ENCODE data around the gene NAA30.
"Not testable (repeated sequence)": the region's sequence is repeated elsewhere in the genome, so short reads cannot be mapped to it uniquely, and the experiment has no call there.

NAA30 gene

DNA sequence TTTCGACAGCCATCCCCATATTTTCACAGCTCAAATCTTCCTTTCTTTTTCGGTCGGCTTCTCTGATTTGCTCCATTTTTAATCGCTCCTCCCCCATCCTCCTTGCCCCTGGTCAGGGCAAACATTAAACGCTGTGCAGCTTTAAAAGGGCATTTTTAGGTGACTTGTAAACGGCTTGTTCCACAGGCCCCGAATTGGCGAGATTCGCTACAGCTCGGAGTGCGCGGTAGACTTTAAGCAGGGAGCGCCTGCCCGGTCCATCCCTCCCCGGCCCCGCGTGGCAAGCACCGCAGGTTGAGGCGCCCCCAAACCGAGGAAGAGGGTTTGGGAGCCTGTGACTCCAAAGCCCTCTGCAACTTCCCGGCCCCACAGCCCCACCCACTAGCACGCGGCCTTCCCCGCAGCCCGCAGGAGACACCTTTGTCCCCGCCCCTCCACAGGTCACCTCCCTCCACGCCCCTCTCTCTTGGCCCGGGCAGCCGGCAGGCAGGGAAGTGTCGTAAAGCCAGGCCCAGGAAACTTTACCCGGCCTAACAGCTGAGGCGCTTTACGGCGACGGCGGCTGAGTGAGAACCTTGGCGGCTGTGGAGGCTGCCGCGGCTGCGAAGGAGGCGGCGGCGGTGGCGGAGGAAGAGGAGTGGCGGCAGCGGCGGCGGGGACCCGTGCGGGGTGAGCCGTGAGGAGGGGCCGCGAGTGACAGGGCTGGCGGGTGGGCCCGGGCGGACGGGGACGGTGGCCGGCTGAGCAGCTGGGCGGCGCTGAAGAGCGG lies at the start of gene NAA30:
Gene NAA30, plus strand, starts transcription at position 550 of the 769 bp plus-strand sequence. CDS start 372 bp downstream, outside the sequence.
- peak; percentile 96 for DNase-seq

DNA sequence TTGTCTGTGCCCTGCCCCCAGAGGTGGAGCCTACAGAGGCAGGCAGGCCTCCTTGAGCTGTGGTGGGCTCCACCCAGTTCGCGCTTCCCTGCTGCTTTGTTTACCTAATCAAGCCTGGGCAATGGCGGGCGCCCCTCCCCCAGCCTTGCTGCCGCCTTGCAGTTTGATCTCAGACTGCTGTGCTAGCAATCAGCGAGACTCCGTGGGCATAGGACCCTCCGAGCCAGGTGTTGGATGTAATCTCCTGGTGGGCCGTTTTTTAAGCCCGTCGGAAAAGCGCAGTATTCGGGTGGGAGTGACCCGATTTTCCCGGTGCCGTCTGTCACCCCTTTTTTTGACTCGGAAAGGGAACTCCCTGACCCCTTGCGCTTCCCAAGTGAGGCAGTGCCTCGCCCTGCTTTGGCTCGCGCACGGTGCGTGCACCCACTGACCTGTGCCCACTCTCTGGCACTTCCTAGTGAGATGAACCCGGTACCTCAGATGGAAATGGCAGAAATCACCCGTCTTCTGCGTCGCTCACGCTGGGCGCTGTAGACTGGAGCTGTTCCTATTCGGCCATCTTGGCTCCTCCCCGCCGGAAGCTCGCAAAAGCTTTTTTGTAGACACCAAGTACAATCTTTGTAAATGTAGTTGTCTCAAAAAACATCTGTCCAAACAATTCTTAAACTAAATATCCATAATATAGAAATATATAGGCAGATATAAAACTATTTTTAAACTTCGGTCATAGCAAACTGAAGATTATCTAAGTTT lies 46.7 kb upstream of the NAA30 start:
- DNase-seq = not testable (repeated sequence)

DNA sequence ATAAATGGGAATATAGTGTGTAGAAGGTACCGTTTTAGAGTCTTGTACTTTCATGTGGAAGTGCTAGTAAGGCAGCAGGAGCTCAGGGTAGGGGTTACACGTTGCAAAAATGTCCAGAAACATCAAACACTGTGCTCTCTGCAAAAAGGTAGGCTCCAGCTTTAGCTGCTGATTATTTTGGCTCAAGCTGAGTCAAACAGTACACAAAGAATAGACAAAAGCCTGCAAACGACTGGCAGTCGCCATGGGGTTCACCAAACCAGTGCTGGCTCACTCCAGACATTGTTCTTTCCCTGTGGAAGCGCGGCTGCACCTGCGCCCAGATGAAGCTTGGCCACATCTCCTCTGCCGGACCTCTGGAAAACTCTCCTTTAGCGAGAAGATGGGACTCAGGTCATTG lies 45.3 kb upstream of the NAA30 start:
- peak; percentile 43 for DNase-seq

DNA sequence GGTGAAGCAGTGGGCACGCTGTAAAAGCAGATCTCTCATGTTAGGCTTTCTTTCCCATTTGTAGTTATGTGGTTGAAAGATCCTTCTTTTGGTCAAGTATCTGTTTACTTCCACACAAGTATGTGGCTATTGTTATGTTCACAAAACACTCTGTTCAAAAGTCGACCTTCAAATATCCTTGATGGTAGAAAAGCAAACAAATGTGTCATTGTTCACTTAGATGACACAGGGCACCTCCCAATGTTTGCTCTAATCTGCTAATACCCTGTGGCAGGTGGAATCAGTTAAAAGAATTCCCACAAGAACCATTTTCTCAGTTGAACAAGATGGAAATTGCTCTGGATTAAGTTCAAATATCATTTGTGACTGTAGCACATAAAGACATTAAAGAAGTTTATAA lies 43.6 kb upstream of the NAA30 start:
- DNase-seq = peak; percentile 88

DNA sequence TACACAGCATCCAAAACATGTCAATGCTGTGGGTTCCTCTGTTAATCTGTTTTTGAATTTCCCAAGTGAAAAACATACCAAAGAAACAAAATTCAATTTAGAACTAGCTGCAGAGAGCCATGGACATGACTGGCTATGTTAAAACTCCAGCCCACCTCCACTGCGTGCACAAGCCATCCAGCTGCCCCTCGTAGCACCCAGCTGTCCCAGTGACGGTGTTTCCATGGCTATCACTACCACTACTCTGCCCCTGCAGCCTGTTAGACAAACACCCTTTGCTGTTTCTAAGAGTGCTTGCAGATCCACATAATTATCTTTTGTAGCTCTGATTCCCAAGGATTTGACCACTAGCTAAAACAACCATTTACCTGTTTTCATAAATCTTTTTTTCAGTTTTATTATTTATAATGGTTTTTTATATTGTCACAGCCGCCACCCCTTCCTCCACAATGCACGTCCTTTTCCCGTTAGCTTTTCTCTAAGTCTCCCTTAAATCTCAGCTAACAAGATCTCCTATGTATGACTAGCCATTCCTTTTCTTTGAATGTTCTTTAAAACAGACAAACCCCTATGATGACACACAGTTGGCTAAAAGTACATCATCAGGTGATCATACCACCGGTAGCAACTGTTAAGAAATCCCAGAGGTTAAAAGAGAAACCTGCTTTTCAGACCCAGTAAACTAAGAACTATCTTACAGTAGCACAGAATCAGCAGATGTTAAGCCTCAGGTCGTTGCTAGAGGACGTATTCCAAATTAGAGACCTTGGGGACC lies 37.8 kb upstream of the NAA30 start:
- DNase-seq = no peak

DNA sequence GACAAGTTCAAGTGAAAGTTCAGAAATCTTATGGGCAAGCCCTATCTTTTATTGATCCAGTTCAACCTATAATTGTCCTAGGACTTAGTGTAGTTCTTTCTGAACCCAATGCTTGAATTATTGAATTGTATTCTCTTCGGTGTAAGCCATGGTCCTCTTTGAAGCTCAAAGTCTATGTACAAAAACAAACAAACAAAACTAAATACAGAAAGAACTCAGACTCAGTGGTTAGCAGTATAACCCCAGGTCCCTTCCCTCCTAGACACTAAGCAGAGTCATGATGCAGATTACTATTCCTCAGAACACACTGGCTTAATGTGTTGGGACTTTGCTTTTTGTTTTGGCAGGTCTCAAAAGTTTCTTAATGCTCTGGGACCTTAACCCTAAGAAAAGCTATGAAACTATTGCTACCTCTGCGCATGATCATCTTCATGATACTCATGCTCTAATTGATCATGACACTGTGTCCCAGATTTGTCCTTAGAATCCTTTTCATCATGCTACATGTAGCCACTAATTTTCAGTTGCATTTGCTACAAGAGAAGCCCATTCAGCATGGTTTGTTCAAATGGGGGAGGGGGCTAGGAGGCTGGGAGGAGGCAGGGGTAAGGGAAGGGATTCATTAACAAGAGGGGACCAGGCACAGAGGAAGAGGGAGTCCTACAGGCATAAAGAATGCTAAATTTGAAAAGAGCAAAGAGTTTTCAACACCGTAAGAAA lies 35.1 kb upstream of the NAA30 start:
- no peak for DNase-seq

DNA sequence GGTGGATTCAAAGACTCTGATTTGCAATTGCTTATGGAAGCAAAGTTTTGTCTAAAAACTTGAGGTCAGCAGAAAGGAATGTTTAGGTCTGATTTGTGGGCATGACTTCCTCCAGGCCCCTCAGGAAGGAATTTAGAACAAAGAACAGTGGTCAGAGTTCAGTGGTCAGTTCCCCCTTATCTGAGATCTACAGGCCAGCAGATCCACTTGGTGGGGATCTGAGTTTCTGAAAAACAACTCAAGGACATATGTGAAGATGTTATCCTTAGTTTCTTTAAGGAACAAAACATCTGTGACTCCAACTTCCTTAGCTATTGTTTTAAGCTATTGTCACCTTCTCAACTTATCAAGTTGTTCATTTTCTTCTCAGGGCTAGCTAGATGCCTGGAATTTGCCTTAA lies 28.0 kb upstream of the NAA30 start:
- DNase-seq = no peak

DNA sequence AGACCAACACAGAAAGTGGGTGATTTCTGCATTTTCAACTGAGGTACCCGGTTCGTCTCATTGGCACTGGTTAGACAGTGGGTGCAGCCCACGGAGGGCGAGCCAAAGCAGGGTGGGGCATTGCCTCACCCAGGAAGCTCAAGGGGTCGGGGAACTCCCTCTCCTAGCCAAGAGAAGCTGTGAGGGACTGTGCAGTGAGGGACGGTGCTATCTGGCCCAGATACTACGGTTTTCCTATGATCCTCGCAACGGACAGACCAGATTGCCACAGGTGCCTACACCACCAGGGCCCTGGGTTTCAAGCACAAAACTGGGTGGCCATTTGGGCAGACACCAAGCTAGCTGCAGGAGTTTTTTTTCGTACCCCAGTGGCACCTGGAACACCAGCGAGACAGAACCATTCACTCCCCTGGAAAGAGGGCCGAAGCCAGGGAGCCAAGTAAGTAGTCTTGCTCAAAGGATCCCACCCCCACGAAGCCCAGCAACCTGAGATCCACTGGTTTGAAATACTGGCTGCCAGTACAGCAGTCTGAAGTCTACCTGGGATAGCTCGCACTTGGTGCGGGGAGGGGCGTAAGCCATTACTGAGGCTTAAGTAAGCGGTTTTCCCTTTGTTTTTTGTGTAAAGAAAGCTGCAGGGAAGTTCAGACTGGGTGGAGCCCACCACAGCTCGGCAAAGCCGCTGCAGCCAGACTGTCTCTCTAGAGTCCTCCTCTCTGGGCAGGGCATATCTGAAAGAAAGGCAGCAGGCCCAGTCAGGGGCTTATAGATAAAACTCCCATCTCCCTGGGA lies 25.5 kb upstream of the NAA30 start:
- no peak for DNase-seq

DNA sequence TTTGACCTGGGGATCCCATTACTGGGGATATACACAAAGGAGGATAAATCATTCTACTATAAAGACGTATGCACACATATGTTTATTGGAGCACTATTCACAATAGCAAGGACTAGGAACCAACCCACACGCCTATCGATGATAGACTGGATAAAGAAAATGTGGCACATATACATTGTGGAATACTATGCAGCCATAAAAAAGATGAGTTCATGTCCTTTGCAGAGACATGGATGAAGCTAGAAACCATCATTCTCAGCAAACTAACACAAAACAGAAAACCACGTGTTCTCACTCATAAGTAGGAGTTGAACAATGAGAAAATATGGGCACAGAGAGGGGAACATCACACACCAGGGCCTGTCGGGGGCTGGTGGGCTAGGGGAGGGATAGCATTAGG lies 20.2 kb upstream of the NAA30 start:
- DNase-seq = not testable (repeated sequence)

DNA sequence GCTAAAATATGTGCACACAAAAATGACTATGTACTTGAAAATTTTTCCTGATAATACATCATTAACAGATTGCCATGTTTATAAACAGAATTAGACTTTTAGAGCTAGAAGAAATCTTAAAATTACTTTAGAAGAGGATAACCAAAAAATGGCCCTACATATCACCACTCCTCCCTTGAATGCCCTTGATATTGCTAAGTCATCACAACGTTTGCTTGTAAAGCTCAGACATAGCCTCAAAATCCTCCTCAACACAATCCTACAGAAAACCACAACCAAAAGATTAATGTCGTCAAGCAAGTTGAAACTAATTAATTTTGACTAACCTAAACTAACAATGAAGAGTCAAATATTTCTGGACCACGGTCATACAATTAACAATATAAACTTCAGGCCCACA lies 19.4 kb upstream of the NAA30 start:
- DNase-seq = no peak

DNA sequence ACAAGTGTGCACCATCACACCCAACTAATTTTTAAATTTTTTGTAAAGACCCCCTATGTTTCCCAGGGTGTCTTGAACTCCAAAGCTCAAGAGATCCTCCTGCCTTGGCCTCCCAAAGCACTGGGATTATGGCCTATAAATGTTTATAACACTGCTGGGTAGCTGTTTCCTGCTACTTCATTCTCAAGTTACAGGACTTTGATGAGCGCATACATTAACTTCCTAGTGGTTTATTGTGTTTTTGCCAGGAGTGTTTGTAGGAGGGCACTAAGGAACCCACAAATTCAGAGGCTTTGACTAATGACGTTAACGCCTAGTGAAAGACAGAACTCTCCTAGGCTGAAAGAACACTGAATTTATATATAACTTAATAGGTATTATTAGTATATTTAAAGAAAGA lies 15.2 kb upstream of the NAA30 start:
- DNase-seq = no peak

DNA sequence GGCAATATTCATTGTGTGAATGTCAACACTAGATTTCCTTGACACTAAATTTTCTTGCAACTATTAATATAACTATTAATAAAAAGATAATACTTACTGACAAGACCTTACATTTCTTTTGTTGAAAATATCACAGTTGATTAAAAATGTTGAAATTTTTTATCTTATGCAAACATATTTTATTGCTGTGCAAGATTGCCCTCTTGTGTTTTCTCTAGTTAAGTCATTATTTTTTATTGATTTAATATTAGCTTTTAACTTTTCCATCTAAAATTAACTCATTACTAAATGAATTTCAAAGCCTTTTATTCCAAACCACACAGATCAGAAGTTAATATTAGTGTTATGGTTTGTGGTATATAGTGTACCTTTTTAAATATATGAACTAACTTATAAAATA lies 11.7 kb upstream of the NAA30 start:
- DNase-seq = no peak

DNA sequence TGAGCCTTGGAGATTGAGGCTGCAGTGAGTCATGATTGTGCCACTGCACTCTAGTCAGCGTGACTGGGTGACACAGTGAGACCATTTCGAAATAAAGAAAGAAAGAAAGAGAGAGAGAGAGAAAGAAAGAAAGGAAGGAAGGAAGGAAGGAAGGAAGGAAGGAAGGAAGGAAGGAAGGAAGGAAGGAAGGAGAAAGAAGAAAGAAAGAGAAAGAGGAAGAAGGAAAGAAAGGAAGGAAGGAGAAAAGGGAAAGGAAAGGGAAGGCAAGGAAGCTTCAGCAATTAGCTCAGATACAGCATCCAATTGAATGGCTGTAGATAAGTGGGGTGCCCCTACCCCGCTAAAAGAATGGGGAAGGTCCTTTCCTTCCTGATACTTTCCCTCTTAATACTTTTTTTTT lies 9.5 kb upstream of the NAA30 start:
- DNase-seq = no peak

DNA sequence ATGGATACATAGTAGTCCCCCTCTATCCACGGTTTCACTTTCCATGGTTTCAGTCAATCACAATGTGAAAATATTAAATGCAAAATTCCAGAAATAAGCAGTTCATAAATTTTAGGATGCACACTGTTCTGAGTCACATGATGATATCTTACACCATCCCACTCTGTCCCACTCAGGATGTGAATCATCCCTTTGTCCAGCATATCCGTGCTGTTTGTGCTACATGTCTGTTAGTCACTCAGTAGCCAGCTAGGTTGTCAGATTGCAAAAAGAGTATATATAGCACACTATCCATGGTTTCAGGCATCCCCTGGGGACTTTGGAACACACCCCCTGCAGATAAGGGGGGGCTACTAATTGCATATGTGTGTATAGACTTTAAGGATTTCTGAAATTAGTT lies 8.1 kb upstream of the NAA30 start:
- no peak for DNase-seq

DNA sequence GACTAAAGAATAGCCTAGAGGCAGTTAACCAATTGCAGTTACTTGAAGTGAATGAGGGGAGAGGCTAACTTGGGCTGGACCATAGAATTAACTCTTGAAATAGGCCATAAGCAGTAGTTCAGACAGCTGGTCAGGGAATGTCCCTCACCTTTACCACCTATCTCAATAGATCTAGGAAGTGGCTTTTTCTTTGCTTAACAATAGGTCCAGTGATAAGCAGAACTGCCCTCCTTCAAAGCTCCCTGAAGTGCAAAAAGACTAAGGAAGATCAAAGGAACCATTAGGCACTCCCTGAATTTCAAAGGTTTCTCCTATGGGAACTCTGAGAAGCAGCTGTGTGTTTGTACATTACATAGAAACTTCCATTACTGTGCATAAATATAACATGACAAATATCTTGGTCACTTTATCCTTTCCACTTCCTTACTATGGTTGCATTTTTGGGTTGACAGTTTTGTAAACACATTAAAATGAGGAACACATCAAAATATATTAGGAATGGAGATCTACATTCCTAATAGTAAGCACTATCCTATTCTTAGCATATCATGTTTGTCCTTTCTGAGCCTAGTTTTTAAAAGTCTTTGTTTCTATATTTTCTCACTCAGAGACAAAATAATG lies 7.2 kb upstream of the NAA30 start:
- no peak for DNase-seq

DNA sequence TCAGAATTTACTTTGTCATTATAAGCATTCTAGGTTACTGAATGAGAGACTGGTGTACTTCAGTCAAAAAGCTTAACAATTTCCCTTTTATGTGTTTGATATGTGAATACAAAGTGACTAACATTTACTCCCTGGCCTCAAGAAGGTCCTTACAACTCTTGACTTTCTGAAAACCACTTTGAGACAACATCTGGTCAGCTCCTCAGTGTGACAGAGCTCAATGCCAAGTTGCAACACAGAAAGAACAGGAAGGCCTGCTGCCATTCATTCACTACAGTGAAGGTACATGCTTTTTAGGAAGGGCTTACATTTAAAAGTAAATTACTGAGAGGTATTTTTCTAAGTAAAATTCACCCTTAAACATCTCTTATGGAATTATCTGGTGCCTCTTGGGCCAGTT lies 2.3 kb upstream of the NAA30 start:
- no peak for DNase-seq

DNA sequence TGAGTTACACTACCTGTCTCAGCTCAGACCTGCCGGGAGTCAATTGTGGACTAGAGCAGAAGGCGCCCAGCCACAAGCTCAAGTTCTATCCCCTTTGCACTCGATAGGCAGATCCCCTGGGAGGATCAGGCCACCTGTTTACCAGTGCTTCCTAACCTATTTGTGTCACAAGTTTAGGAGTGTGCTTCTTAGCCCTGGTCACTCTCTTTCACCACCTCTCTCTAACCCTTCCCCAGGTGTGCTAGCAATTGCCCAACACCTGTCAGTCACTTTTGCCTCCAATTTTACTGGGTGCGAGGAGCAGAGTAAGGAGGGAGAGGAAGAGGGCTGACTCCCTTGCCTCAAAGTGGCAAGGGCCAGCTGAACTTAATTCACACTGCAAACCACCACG lies 745 bp upstream of the NAA30 start:
- DNase-seq = peak; percentile 17

DNA sequence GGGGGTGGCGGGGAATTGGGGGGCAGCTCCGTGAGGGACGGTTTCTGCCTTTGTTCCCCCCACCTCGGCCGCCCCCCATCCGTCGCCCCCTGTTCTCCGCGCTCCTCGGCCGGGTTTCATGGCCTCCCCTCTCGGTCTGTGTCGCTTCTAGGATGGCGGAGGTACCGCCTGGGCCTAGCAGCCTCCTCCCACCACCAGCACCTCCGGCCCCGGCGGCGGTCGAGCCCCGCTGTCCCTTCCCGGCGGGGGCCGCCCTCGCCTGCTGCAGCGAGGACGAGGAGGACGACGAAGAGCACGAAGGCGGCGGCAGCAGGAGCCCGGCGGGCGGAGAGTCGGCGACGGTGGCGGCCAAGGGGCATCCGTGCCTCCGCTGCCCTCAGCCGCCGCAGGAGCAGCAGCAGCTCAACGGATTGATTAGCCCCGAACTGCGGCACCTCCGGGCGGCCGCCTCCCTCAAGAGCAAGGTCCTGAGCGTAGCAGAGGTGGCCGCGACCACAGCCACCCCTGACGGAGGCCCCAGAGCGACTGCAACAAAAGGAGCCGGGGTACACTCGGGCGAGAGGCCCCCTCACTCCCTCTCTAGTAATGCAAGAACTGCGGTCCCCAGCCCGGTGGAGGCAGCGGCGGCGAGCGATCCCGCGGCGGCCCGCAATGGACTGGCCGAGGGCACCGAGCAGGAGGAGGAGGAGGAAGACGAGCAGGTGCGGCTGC lies 575 bp downstream of the NAA30 start:
- DNase-seq = peak; percentile 31

DNA sequence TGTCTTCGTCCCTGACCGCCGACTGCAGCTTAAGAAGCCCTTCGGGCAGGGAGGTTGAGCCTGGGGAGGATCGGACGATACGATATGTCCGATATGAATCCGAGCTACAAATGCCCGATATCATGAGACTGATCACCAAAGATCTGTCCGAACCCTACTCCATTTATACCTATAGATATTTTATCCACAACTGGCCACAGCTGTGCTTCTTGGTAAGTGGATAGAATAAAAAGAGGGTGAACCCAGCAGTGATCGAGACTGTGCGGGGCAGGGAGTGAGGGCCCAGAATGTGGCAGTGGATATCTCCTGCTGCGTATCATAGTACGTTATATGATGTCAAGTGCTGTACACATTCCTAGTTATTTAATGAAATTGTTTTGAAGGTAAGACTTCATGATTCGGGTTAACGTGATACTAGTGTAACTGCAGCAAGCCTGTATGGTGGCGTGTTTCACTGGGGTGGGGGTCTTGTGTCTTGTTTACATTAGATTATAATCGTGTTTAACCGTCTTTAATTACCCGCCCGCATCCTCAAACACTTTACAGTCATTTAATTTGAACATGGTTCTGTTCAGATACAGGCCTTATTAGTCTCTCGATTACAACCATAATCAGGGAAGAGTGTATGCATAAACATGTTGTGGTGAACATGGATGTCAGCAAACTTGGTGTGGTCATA lies 1.3 kb downstream of the NAA30 start:
- DNase-seq = no peak

DNA sequence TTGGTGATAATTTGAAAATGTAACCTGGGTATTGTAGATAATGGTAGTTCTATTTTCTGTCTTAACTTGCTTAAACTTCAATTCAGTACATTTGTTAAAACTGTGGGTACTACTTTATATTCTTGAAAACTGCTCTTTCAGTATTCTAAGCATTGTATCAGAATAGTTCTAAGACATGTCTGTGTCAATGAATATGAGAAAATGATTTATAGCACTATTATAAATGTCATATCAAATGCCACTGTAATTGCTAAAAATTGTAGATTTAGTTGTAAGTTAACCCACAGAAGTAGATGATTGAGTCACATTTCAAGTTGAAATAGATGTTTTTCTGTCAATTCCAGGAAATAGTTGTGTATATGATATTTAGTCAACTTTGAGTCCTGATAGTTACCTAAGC lies 2.4 kb downstream of the NAA30 start:
- DNase-seq = no peak

All from NCI-H2029 (cell line).